WTC11 (cell line): ENCODE data around the gene FOXK1. TPM values are rescaled to one million over a fixed set of nuclear protein-coding genes. Genes with fewer than 3 reads are reported as not detected.
A peak's percentile ranks its signal among the peaks of the same experiment; 100 is the strongest.

Experiments used
- ATAC-seq: fragments of 200-7000 bp; cut with Tn5 transposase; 2 replicates; pipeline ENCODE4 v1.10.0; 2021; ENCODE audit warnings: mild to moderate bottlenecking, moderate library complexity
- CTCF ChIA-PET: fragments of 300-600 bp; sonication (Branson Sonifier 250); formaldehyde crosslinking; loops from one replicate; lab custom pipeline; 2021; ENCODE audit warnings: antibody characterized with exemption; lab: Charles Lee
- POLR2A ChIA-PET: fragments of 350-600 bp; sonication (Branson Sonifier 250); formaldehyde crosslinking; loops from one replicate; lab custom pipeline; 2021; ENCODE audit warnings: antibody characterized with exemption; lab: Charles Lee
- DNase-seq: peaks from one replicate; pipeline ENCODE4 v3.0.0; 2021; ENCODE audit warnings: low spot score
- H3K27ac Mint-ChIP-seq: 2 replicates; pipeline ENCODE4 v1.8.0; 2021; ENCODE audit warnings: mixed read lengths
- H3K27me3 Mint-ChIP-seq: 2 replicates; pipeline ENCODE4 v1.8.0; 2021; ENCODE audit warnings: low read depth, mild to moderate bottlenecking, moderate library complexity, mixed read lengths
- H3K36me3 Mint-ChIP-seq: 2 replicates; pipeline ENCODE4 v1.8.0; 2021; ENCODE audit warnings: mixed read lengths
- H3K4me1 Mint-ChIP-seq: 2 replicates; pipeline ENCODE4 v1.8.0; 2022; ENCODE audit warnings: mixed read lengths
- H3K4me3 Mint-ChIP-seq: 2 replicates; pipeline ENCODE4 v1.8.0; 2021; ENCODE audit warnings: mild to moderate bottlenecking, moderate library complexity, mixed read lengths
- H3K9me3 Mint-ChIP-seq: 2 replicates; pipeline ENCODE4 v1.8.0; 2021; ENCODE audit warnings: mixed read lengths
- ARID4B ChIP-seq: sonication (generic); formaldehyde crosslinking; IDR thresholded peaks from 2 replicates; pipeline ENCODE4 v1.8.0; 2023; ENCODE audit warnings: missing genetic modification reagents, mild to moderate bottlenecking, borderline replicate concordance
- CDX4 ChIP-seq: fragments of 250-450 bp; sonication (Bioruptor Pico); IDR thresholded peaks from 2 replicates; pipeline ENCODE4 v1.9.0; 2021; ENCODE audit warnings: moderate library complexity, mild to moderate bottlenecking, inconsistent platforms, borderline replicate concordance
- E2F4 ChIP-seq: sonication (generic); formaldehyde crosslinking; IDR thresholded peaks from 2 replicates; pipeline ENCODE4 v1.8.1; 2022; ENCODE audit warnings: low read depth, mild to moderate bottlenecking, moderate library complexity, missing genetic modification reagents, borderline replicate concordance
- ELF4 ChIP-seq: sonication (generic); formaldehyde crosslinking; IDR thresholded peaks from 2 replicates; pipeline ENCODE4 v1.8.1; 2022; ENCODE audit warnings: low read depth, mild to moderate bottlenecking, moderate library complexity, missing genetic modification reagents
- GRHL2 ChIP-seq: fragments of 250-450 bp; sonication (Bioruptor Pico); IDR thresholded peaks from 2 replicates; pipeline ENCODE4 v1.8.0; 2022; ENCODE audit warnings: mild to moderate bottlenecking, moderate library complexity; ENCODE audit not compliant: insufficient replicate concordance, severe bottlenecking
- HMGXB4 ChIP-seq: sonication (generic); formaldehyde crosslinking; IDR thresholded peaks from 2 replicates; pipeline ENCODE4 v1.8.1; 2023; ENCODE audit warnings: mild to moderate bottlenecking, moderate library complexity, missing genetic modification reagents
- NFATC4 ChIP-seq: fragments of 250-450 bp; sonication (Bioruptor Pico); IDR thresholded peaks from 2 replicates; pipeline ENCODE4 v1.9.0; 2021; ENCODE audit warnings: mild to moderate bottlenecking
- NFYB ChIP-seq: sonication (generic); formaldehyde crosslinking; conservative IDR thresholded peaks from 2 replicates; pipeline ENCODE4 v1.8.0; 2022; ENCODE audit warnings: low read depth, missing genetic modification reagents
- NR2C2 ChIP-seq: sonication (generic); formaldehyde crosslinking; IDR thresholded peaks from 2 replicates; pipeline ENCODE4 v1.8.0; 2022; ENCODE audit warnings: mild to moderate bottlenecking, missing genetic modification reagents
- RELA ChIP-seq: sonication (generic); formaldehyde crosslinking; IDR thresholded peaks from 2 replicates; pipeline ENCODE4 v1.8.1; 2022; ENCODE audit warnings: missing genetic modification reagents, mild to moderate bottlenecking, borderline replicate concordance
- RORB ChIP-seq: fragments of 250-450 bp; sonication (Bioruptor Pico); IDR thresholded peaks from 2 replicates; pipeline ENCODE4 v1.9.0; 2021; ENCODE audit warnings: mild to moderate bottlenecking
- SMAD4 ChIP-seq: sonication (generic); formaldehyde crosslinking; IDR thresholded peaks from 2 replicates; pipeline ENCODE4 v1.8.0; 2022; ENCODE audit warnings: mild to moderate bottlenecking, missing genetic modification reagents
- TP53 ChIP-seq: sonication (generic); formaldehyde crosslinking; IDR thresholded peaks from 2 replicates; pipeline ENCODE4 v1.8.1; 2023; ENCODE audit warnings: mild to moderate bottlenecking, missing genetic modification reagents
- USF2 ChIP-seq: sonication (generic); formaldehyde crosslinking; IDR thresholded peaks from 2 replicates; pipeline ENCODE4 v1.8.1; 2023; ENCODE audit warnings: mild to moderate bottlenecking, missing genetic modification reagents, moderate library complexity
- ZNF232 ChIP-seq: sonication (generic); formaldehyde crosslinking; IDR thresholded peaks from 2 replicates; pipeline ENCODE4 v1.8.0; 2022; ENCODE audit warnings: mild to moderate bottlenecking, missing genetic modification reagents
- ZNF263 ChIP-seq: sonication (generic); formaldehyde crosslinking; IDR thresholded peaks from 2 replicates; pipeline ENCODE4 v1.8.1; 2022; ENCODE audit warnings: low read depth, mild to moderate bottlenecking, moderate library complexity, missing genetic modification reagents
- ZNF281 ChIP-seq: sonication (generic); formaldehyde crosslinking; IDR thresholded peaks from 2 replicates; pipeline ENCODE4 v1.8.0; 2023; ENCODE audit warnings: mild to moderate bottlenecking, missing genetic modification reagents
- ZNF671 ChIP-seq: fragments of 250-450 bp; sonication (Bioruptor Pico); IDR thresholded peaks from 2 replicates; pipeline ENCODE4 v1.8.0; 2021; ENCODE audit warnings: mild to moderate bottlenecking
- total RNA-seq: library from RNA; stranded (reverse); gene quantifications from 3 replicates; pipeline ENCODE4 v1.2.3, GENCODE V29; 2021

The FOXK1 gene
- total RNA-seq, 1 experiment from 2014 or later, result 21.9 TPM

- H3K4me3 Mint-ChIP-seq, result peak overlapping the region; percentile 96
- TF ChIP-seq ZNF232 (CRISPR knock-in tag), result no peak
- no peak for TF ChIP-seq ZNF263 (CRISPR knock-in tag)
- TF ChIP-seq E2F4 (CRISPR knock-in tag), result no peak
- no peak for TF ChIP-seq USF2 (CRISPR knock-in tag)
- no peak for TF ChIP-seq ZNF671
- no peak for TF ChIP-seq NFYB (CRISPR knock-in tag)
- no peak for TF ChIP-seq RORB
- TF ChIP-seq ZNF281 (CRISPR knock-in tag), result no peak
- no peaks in the 10 kb centered on the region; the same call in 1 of the 2 replicates for H3K27me3 Mint-ChIP-seq
- ChIA-PET POLR2A (no interaction called here), CTCF (interaction anchor here (0.6 to 2.6 kb wide), 2 partner anchors 18 kb away, joined by 4 to 75 read pairs; no protein-coding TSS in a partner anchor)
- DNase-seq (no peak), ATAC-seq (no peak)
- no peaks in the 10 kb centered on the region for H3K9me3 Mint-ChIP-seq
- H3K27ac Mint-ChIP-seq, result peak overlapping the region; percentile 92
- peaks cover 16% of the 10 kb centered on the region for H3K4me1 Mint-ChIP-seq
- H3K36me3 Mint-ChIP-seq, result 0 out of 2 replicates have a peak, but pooled peaks cover 3% of the 10 kb centered on the region
Measured at GRCh38 chr7:4774007-4774406, 91.9 kb downstream of the FOXK1 start.

GRCh38 chr7:4774658-4775249 lies 92.7 kb downstream of the FOXK1 start:
- ChIA-PET POLR2A (interaction anchor here (0.6 to 1.2 kb wide), 3 partner anchors 15 to 821 kb away, joined by 3 to 11 read pairs (median 3); no protein-coding TSS in a partner anchor), CTCF (interaction anchor here (0.6 to 2.6 kb wide), 7 partner anchors 18 to 164 kb away, joined by 3 to 75 read pairs (median 7); partner anchors contain the start of gene RADIL)
- peak overlapping the region; percentile 92 for H3K27ac Mint-ChIP-seq
- no peaks in the 10 kb centered on the region for H3K9me3 Mint-ChIP-seq
- H3K4me3 Mint-ChIP-seq, result peak overlapping the region; percentile 96
- peaks cover 16% of the 10 kb centered on the region for H3K4me1 Mint-ChIP-seq
- no peaks in the 10 kb centered on the region; the same call in 1 of the 2 replicates for H3K27me3 Mint-ChIP-seq
- DNase-seq (no peak), ATAC-seq (no peak; the same call in 1 of the 2 replicates)
- TF ChIP-seq GRHL2 (no peak), CDX4 (CRISPR knock-in tag) (no peak), RORB (no peak), TP53 (CRISPR knock-in tag) (no peak), RELA (CRISPR knock-in tag) (no peak), NFATC4 (CRISPR knock-in tag) (no peak), ELF4 (CRISPR knock-in tag) (no peak), SMAD4 (CRISPR knock-in tag) (no peak)
- TF ChIP-seq, all 79 proteins: peak for 0
- 0 out of 2 replicates have a peak, but pooled peaks cover 3% of the 10 kb centered on the region for H3K36me3 Mint-ChIP-seq

- POLR2A ChIA-PET, result interaction anchor here (0.6 to 1.2 kb wide), 4 partner anchors 14 to 820 kb away, joined by 3 to 11 read pairs (median 3); no protein-coding TSS in a partner anchor
- Mint-ChIP-seq H3K27ac (peak within 1 kb of the TSS; percentile 92), H3K9me3 (no peaks in the 10 kb centered on the region), H3K4me3 (peak within 1 kb of the TSS; percentile 96), H3K36me3 (0 out of 2 replicates have a peak, but pooled peaks cover 3% of the 10 kb centered on the region), H3K4me1 (peaks cover 16% of the 10 kb centered on the region), H3K27me3 (no peaks in the 10 kb centered on the region; the same call in 1 of the 2 replicates)
- DNase-seq (peak; percentile 94), ATAC-seq (peak; percentile 98)
- CTCF ChIA-PET, result interaction anchor here (0.6 to 2.6 kb wide), 7 partner anchors 17 to 163 kb away, joined by 3 to 75 read pairs (median 7); partner anchors contain the start of gene RADIL
- TF ChIP-seq NR2C2 (CRISPR knock-in tag), result peak; percentile 84; the same call in 1 of the 2 replicates
- TF ChIP-seq ARID4B, result peak; percentile 83; the same call in 1 of the 2 replicates
- TF ChIP-seq HMGXB4 (CRISPR knock-in tag), result peak; percentile 59; the same call in 1 of the 2 replicates
Measured at GRCh38 chr7:4775250-4775847, 93.3 kb downstream of the FOXK1 start, which contains the start of gene AP5Z1. TSS of gene AP5Z1 (plus strand) at chr7:4775623. CDS start at chr7:4775716, 93 bp downstream.
